DMS53 (cell line): Measurements from ENCODE around the gene DUS1L.
A peak's percentile ranks its signal among the peaks of the same experiment; 100 is the strongest.

Source experiments
- DNase-seq: peaks from one replicate; lab custom pipeline; 2025; lab: John Stamatoyannopoulos, UW

DUS1L gene

GRCh38 chr17:82065638-82066303, at the start of gene DUS1L:
DUS1L (minus strand) TSS chr17:82065804; CDS start chr17:82065059, 745 bp downstream.
- DNase-seq = peak; percentile 84

GRCh38 chr17:82114872-82115271, 49.3 kb upstream of the DUS1L start:
- DNase-seq = no peak

- no peak for DNase-seq
Observed at GRCh38 chr17:82114447-82114846, 48.8 kb upstream of the DUS1L start.

GRCh38 chr17:82113941-82114340, 48.3 kb upstream of the DUS1L start:
- DNase-seq = no peak

- no peak for DNase-seq
Observed at GRCh38 chr17:82113422-82113821, 47.8 kb upstream of the DUS1L start.

GRCh38 chr17:82112914-82113311, 47.3 kb upstream of the DUS1L start:
- no peak for DNase-seq

- no peak for DNase-seq
Observed at GRCh38 chr17:82112181-82112913, 46.7 kb upstream of the DUS1L start.

GRCh38 chr17:82110298-82110697, 44.7 kb upstream of the DUS1L start:
- DNase-seq = peak; percentile 86

GRCh38 chr17:82108961-82109475, 43.4 kb upstream of the DUS1L start:
- no peak for DNase-seq

- DNase-seq = no peak
Observed at GRCh38 chr17:82108496-82108945, 42.9 kb upstream of the DUS1L start.

GRCh38 chr17:82108038-82108437, 42.4 kb upstream of the DUS1L start:
- no peak for DNase-seq

- peak; percentile 69 for DNase-seq
Observed at GRCh38 chr17:82107341-82107860, 41.8 kb upstream of the DUS1L start.

- DNase-seq = no peak
Observed at GRCh38 chr17:82106688-82107305, 41.2 kb upstream of the DUS1L start.

- peak; percentile 96 for DNase-seq
Observed at GRCh38 chr17:82105882-82106687, 40.5 kb upstream of the DUS1L start.

GRCh38 chr17:82105417-82105881, 39.8 kb upstream of the DUS1L start:
- DNase-seq = no peak

- DNase-seq = no peak
Observed at GRCh38 chr17:82104797-82105416, 39.3 kb upstream of the DUS1L start.

GRCh38 chr17:82103553-82104451, 38.2 kb upstream of the DUS1L start:
- DNase-seq = peak; percentile 56

GRCh38 chr17:82101767-82102679, 36.4 kb upstream of the DUS1L start:
- DNase-seq = no peak

GRCh38 chr17:82101301-82101715, 35.7 kb upstream of the DUS1L start:
- DNase-seq = no peak
